GM21390 (cell line): ENCODE results near the gene IP6K3.

Experiments used
- ATAC-seq: cut with Tn5 transposase; IDR thresholded peaks from one replicate; pipeline ENCODE4 v1.9.1; 2021; ENCODE audit not compliant: unreplicated experiment

IP6K3 gene

DNA sequence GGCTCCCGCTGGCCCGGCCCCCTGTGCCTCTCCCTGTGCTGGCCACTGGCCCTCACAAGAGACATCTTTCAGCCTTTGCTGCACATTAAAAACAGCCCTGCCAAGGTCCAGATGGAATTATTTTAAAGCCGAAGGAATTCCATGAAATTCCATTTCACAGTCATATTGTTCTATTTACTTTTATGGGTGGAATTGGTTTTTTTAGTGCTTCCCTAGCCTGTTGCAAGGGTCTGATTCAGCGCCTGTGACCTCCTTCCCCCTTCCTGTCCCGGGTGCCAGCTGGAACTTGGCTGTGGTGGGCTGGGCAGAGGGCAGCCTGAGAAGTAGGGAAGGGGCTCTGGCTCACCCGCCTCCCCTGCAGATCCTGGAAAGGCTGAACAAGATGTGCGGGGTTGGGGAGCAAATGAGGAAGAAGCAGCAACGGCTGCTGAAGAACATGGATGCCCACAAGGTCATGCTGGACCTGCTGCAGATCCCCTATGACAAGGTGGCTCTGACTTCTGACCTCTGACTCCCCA lies 69.5 kb downstream of the IP6K3 start:
- ATAC-seq = no peak

DNA sequence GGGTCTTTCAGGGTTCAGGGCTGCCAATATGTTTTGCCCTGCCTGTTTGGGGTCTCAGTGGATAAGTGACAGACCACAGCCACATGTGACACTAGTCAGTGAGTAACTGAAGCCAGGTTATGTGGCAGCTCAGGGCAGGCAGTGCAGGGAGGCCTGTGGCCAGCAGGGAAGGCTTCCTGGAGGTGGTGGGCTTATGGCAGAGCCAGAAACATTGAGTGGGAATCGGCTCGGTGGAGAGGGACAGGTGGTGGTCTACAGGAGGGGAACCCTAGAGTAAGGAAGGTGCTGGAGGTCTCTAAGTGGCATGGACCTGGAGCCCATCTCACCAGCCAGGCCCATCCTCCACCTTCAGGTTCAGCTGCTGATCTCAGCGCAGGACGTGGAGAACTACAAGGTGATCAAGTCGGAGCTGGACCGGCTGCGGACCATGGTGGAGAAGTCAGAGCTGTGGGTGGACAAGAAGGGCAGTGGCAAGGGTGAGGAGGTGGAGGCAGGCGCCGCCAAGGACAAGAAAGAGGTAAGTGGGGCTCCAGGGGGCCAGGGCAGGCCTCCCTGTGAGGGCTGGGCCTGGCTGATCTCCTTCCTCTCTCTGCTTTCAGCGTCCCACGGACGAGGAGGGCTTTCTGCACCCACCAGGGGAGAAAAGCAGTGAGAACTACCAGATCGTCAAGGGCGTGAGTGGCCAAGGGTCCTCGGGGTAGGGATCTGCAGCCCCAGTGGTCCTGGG lies 70.1 kb downstream of the IP6K3 start:
- no peak for ATAC-seq

DNA sequence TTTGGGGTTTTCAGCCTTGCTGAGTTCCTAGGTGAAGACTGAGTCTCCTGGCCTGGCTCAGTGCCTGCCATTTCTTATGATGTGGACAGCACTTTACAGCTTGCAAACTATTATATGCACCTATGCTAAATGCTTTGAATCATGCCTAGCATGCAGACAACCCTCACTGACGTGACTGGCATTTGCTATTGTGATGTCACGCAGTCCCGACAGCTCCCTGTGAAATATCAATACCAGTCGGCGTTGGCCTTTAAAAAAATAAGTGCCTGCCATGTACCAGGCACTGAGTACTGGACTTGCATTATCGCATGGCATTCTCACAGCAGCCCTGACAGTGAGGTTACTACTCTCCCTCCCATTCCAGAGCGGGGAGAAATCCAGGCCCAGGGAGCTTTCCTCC lies 70.7 kb downstream of the IP6K3 start:
- no peak for ATAC-seq

DNA sequence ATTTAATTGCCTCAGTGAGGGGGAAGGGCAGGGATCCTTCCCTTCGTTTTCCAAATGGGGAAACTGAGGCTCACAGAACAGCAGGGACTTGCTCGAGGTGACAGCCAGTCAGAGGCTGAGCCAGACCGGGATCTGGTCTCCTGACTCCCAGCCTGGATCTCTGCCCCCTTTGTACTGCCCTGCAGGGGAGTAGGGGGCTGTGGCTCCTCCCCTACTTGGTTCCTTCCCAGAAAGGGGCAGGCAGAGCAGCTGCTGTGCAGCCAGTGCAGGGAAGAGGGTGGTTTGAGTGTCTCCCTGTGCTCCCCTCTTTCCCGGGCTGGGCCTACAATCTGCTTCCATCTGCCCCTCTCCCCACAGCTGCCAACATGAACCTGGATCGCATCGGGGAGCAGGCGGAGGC lies 72.9 kb downstream of the IP6K3 start:
- ATAC-seq = no peak

DNA sequence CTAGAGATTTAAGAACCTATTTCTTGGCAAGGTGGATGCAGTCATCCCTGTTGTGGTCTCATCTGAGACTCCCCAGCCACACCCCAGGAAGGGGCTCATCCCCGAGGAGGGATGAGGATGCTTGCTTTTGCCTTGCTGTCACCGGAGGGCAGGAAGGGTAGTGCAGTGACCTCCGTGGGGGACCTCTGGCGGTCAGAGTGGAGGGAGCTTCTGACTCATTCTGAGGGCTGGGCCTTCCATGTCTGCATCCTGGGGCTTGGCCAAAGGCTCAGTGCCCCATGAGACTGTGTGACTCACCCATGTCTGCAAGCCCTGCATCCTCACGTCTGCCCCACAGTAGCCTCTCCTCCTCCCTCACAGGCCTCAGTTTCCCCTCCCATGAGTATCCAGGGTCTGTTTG lies 73.9 kb downstream of the IP6K3 start:
- ATAC-seq = no peak

DNA sequence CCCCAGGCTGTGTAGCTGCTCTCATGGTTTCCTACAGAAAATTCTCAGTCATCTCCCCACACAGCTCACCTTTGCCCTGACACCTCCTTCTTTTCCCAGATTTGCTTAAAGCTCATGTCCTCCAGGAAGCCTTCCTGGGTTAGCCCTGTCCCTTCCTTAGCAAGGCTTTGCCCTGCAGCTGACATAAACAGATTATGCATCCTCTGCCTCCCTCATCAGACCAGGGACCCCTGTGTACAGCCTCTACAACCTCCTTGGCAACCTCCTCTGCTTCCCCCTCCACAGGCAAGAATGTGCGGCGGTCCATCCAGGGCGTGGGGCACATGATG lies 75.0 kb downstream of the IP6K3 start:
- ATAC-seq = no peak
